Naive thymus-derived CD4-positive, alpha-beta T cell (primary cell): Measurements from ENCODE around the gene OR6A2. TPM values are rescaled to one million over a fixed set of nuclear protein-coding genes. Genes with fewer than 3 reads are reported as not detected.
"Not testable (repeated sequence)": the region's sequence is repeated elsewhere in the genome, so short reads cannot be mapped to it uniquely, and the experiment has no call there.

ENCODE experiments used
- ATAC-seq: fragments of 150-1000 bp; cut with Tn5 transposase; 2 replicates; pipeline ENCODE4 v1.10.0; 2021; ENCODE audit warnings: mild to moderate bottlenecking, moderate library complexity
- CTCF ChIA-PET: fragments of 350-600 bp; sonication (Branson Sonifier 250); formaldehyde crosslinking; loops from one replicate; lab custom pipeline; 2021; ENCODE audit warnings: antibody characterized with exemption; lab: Charles Lee
- POLR2A ChIA-PET: fragments of 350-600 bp; sonication (Branson Sonifier 250); formaldehyde crosslinking; loops from one replicate; lab custom pipeline; 2021; ENCODE audit warnings: antibody characterized with exemption, inconsistent platforms; lab: Charles Lee
- DNase-seq, 9 donors: peaks; one replicate each; pipeline versions ENCODE4 v3.0.0 to v3.0.0-alpha.2; 2020 to 2022; ENCODE audit warnings: mixed read lengths in 1 of 9
- H3K27ac ChIP-seq: one replicate; pipeline ENCODE4 v1.7.0; 2013; ENCODE audit warnings: mild to moderate bottlenecking, low read depth, low read length, moderate library complexity
- H3K27me3 ChIP-seq, 2 donors: one replicate each; pipeline ENCODE4 v1.7.0; 2013; ENCODE audit warnings: low read length in 2 of 2, mild to moderate bottlenecking in 2 of 2, moderate library complexity in 2 of 2; ENCODE audit not compliant: control insufficient read depth in 2 of 2, insufficient read depth in 2 of 2
- H3K36me3 ChIP-seq, 3 experiments: 1 replicate in 2 of 3; 2 replicates in 1 of 3; pipeline ENCODE4 v1.7.0; 2013; ENCODE audit warnings: low read length in 3 of 3, mild to moderate bottlenecking in 3 of 3, moderate library complexity in 1 of 3; ENCODE audit not compliant: insufficient read depth in 3 of 3, control insufficient read depth in 2 of 3
- H3K4me1 ChIP-seq, 2 donors: one replicate each; pipeline ENCODE4 v1.7.0; 2013; ENCODE audit warnings: low read length in 2 of 2, mild to moderate bottlenecking in 2 of 2, moderate library complexity in 1 of 2; ENCODE audit not compliant: control insufficient read depth in 2 of 2, insufficient read depth in 2 of 2
- H3K4me3 ChIP-seq: 2 replicates; pipeline ENCODE4 v1.7.0; 2013; ENCODE audit warnings: mild to moderate bottlenecking, low read length
- H3K9me3 ChIP-seq, 3 experiments: 1 replicate in 2 of 3; 2 replicates in 1 of 3; pipeline ENCODE4 v1.7.0; 2013; ENCODE audit warnings: low read length in 3 of 3; ENCODE audit not compliant: control insufficient read depth in 2 of 3
- H3K27ac Mint-ChIP-seq, 9 donors: one replicate each; pipeline ENCODE4 v1.8.0; 2020 to 2022; ENCODE audit warnings: mixed read lengths in 9 of 9, mild to moderate bottlenecking in 8 of 9, moderate library complexity in 5 of 9, inconsistent platforms in 2 of 9
- H3K27me3 Mint-ChIP-seq, 5 donors: one replicate each; pipeline ENCODE4 v1.8.0; 2021 to 2022; ENCODE audit warnings: mixed read lengths in 5 of 5, mild to moderate bottlenecking in 1 of 5
- H3K36me3 Mint-ChIP-seq, 5 donors: one replicate each; pipeline ENCODE4 v1.8.0; 2020 to 2022; ENCODE audit warnings: mixed read lengths in 5 of 5, mild to moderate bottlenecking in 3 of 5, inconsistent platforms in 1 of 5
- H3K4me1 Mint-ChIP-seq, 7 donors: one replicate each; pipeline ENCODE4 v1.8.0; 2020 to 2022; ENCODE audit warnings: mixed read lengths in 7 of 7, mild to moderate bottlenecking in 3 of 7, inconsistent platforms in 1 of 7
- H3K4me3 Mint-ChIP-seq, 10 donors: one replicate each; pipeline ENCODE4 v1.8.0; 2020 to 2022; ENCODE audit warnings: mild to moderate bottlenecking in 10 of 10, mixed read lengths in 10 of 10, moderate library complexity in 6 of 10, inconsistent platforms in 2 of 10
- H3K9me3 Mint-ChIP-seq, 11 donors: one replicate each; pipeline ENCODE4 v1.8.0; 2020 to 2022; ENCODE audit warnings: mixed read lengths in 11 of 11, mild to moderate bottlenecking in 4 of 11, inconsistent platforms in 1 of 11, moderate library complexity in 1 of 11
- intact Hi-C, 2 donors: fragments of 100-400 bp; cut with micrococcal nuclease; formaldehyde crosslinking; loops; one replicate each; pipeline ENCODE4 v1.15.1; 2023
- polyA plus RNA-seq, 2 donors: library from polyadenylated mRNA; unstranded; fragments of 300-500 nt; fragmentation: Illumina TruSeq; gene quantifications; one replicate each; pipeline ENCODE4 v1.2.3, GENCODE V29; 2021
- total RNA-seq, 6 experiments: library from RNA in 5 of 6; stranded (reverse) in 5 of 6; gene quantifications; 1 replicate in 5 of 6; 2 replicates in 1 of 6; pipeline ENCODE4 v1.2.3 and lab custom pipeline; 2021 to 2026

Gene OR6A2
- total and polyA plus RNA-seq, 7 experiments from 2014 or later = 0.34 TPM; not detected in 6

DNA sequence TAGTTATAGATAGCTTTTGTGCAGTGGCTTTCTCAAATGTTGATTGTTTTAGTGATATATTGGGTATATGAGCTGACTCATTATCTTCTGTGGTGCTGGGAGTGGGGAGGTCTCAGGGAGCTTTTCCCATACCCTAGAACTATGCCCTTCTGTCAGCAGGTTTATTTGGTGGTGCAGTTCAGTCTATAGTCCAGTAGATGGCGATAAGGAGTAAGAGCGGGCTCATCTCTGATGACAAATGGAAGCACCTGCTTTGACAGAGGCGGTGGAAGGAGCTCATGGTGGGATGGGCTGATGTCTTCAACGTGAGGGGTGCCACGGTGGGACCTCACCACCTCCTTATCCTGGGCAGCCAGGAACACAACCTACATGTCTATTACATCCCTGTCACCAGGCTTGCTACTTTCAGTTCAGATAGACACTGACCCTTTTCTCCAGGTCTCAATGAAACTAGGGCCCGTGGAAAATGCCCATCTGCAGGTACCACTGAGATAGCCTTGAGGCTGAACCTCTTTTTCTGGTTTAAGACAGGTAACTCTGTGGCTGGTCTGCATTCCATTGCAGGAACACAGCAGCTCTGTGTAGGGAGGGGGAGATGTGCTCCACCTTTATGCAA is 13.0 kb upstream of the OR6A2 start:
- no peaks in the 10 kb centered on the region for H3K36me3 Mint-ChIP-seq
- H3K4me1 Mint-ChIP-seq = peaks cover 0 to 2% (median 0%) of the 10 kb centered on the region in 7 donors
- H3K4me3 Mint-ChIP-seq = no peak overlapping the region
- peaks cover 0 to 4% (median 0%) of the 10 kb centered on the region in 11 donors for H3K9me3 Mint-ChIP-seq
- peaks cover 25 to 61% (median 51%) of the 10 kb centered on the region in 5 donors for H3K27me3 Mint-ChIP-seq
- DNase-seq = peak in 8 of 9 donors; percentile 15 to 55 (median 41)
- Histone ChIP-seq H3K9me3 (no peaks in the 10 kb centered on the region), H3K4me3 (no peak overlapping the region), H3K27ac (no peak overlapping the region), H3K4me1 (no peaks in the 10 kb centered on the region), H3K36me3 (no peaks in the 10 kb centered on the region), H3K27me3 (peaks cover 0 to 3% of the 10 kb centered on the region in 2 donors)
- POLR2A ChIA-PET = interaction anchor here (1.1 kb wide), 1 partner anchor 12 kb away, joined by 3 read pairs; no protein-coding TSS in a partner anchor
- peak; percentile 91 for ATAC-seq
- intact Hi-C loops = loop anchor here (1.0 to 10.0 kb wide), 3 partner anchors 630 to 882 kb away; no protein-coding TSS in a partner anchor
- CTCF ChIA-PET = interaction anchor here (0.6 to 1.6 kb wide), 10 partner anchors 9 to 1287 kb away, joined by 3 to 7 read pairs (median 4); no protein-coding TSS in a partner anchor
- no peak overlapping the region for H3K27ac Mint-ChIP-seq

DNA sequence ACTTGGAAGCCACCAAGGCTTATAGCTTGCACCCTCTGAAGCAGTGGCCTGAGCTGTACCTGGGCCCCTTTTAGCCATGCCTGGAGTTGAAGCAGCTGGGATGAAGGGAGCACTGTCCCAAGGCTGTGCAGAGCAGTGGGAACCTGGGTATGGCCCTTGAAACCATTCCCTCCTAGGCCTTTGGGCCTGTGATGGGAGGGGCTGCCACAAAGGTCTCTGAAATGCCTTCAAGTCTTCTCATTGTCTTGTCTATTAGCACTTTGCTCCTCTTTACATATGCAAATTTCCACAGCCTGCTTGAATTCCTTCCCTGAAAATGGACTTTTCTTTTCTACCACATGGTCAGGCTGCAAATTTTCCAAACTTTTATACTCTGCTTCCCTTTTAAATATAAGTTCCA is 1.6 kb upstream of the OR6A2 start:
- H3K4me1 ChIP-seq, H3K9me3 ChIP-seq, DNase-seq, H3K36me3 ChIP-seq, H3K4me3 Mint-ChIP-seq, H3K4me1 Mint-ChIP-seq, H3K27ac Mint-ChIP-seq, ATAC-seq, H3K27me3 ChIP-seq, H3K27ac ChIP-seq, H3K4me3 ChIP-seq, CTCF ChIA-PET, intact Hi-C loops: not testable (repeated sequence)
- H3K27me3 Mint-ChIP-seq = peaks cover 3 to 15% (median 10%) of the 10 kb centered on the region in 5 donors
- H3K9me3 Mint-ChIP-seq = peaks cover 2 to 16% (median 11%) of the 10 kb centered on the region in 11 donors
- POLR2A ChIA-PET = interaction anchor here (0.6 kb wide), 1 partner anchor 11 kb away, joined by 3 read pairs; no protein-coding TSS in a partner anchor
- H3K36me3 Mint-ChIP-seq = peaks cover 0 to 15% (median 9%) of the 10 kb centered on the region in 5 donors

DNA sequence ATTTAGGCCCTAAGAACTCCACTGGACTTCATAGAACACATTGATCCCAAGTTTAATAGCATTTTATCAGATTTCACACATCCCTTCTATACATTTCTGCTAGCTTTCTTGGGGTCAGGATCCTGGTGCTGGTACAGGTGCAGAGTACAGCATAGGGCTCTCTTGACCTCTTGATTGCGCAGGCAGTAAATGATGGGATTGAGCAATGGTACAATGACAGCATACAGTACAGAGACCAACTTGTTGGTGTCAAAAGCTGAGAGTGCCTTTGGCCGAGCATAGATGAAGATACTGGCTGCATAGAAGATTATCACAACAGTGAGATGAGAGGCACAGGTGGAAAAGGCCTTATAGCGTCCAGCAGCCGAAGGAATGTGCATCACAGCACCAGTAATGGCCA is 4.8 kb downstream of the OR6A2 start:
- Histone ChIP-seq H3K27me3 (no peaks in the 10 kb centered on the region), H3K9me3 (no peaks in the 10 kb centered on the region), H3K36me3 (no peaks in the 10 kb centered on the region), H3K4me3 (no peak overlapping the region), H3K4me1 (no peaks in the 10 kb centered on the region), H3K27ac (no peak overlapping the region)
- ATAC-seq (no peak), DNase-seq (no peak)
- peaks cover 0 to 10% (median under 1%) of the 10 kb centered on the region in 5 donors for H3K27me3 Mint-ChIP-seq
- CTCF ChIA-PET = no interaction called here
- no peaks in the 10 kb centered on the region for H3K9me3 Mint-ChIP-seq
- H3K27ac Mint-ChIP-seq = no peak overlapping the region
- intact Hi-C loops = no loop called here
- POLR2A ChIA-PET = no interaction called here
- H3K4me3 Mint-ChIP-seq = no peak overlapping the region
- H3K36me3 Mint-ChIP-seq = no peaks in the 10 kb centered on the region
- H3K4me1 Mint-ChIP-seq = no peaks in the 10 kb centered on the region

DNA sequence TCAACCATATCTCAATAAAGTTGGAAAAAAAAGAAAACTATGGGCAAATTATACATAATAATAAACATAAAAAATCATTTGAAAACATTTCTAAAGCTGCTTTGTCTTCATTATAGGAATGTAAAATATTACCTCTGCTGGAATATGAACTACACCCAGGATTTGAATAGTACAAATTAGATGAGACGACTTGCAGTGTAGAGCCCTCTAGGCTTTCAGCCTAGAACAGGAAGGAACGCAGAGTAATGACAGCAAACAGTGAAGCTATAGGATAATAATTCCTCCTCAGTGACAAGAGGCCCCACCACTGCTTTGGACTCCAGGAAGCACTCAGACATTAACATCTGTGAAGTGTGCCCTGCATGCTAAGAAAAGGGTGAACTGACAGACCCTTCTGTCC is 8.9 kb downstream of the OR6A2 start:
- no peak for DNase-seq
- no peaks in the 10 kb centered on the region for H3K36me3 Mint-ChIP-seq
- no peaks in the 10 kb centered on the region for H3K4me1 ChIP-seq
- intact Hi-C loops = no loop called here
- H3K9me3 ChIP-seq = no peaks in the 10 kb centered on the region
- ATAC-seq = no peak
- CTCF ChIA-PET = no interaction called here
- H3K27me3 Mint-ChIP-seq = peaks cover 8 to 21% (median 17%) of the 10 kb centered on the region in 5 donors
- no peaks in the 10 kb centered on the region for H3K4me1 Mint-ChIP-seq
- no peaks in the 10 kb centered on the region for H3K9me3 Mint-ChIP-seq
- no peak overlapping the region for H3K4me3 Mint-ChIP-seq
- H3K36me3 ChIP-seq = no peaks in the 10 kb centered on the region
- no peak overlapping the region for H3K4me3 ChIP-seq
- H3K27ac ChIP-seq = no peak overlapping the region
- H3K27ac Mint-ChIP-seq = no peak overlapping the region
- H3K27me3 ChIP-seq = no peaks in the 10 kb centered on the region
- POLR2A ChIA-PET = no interaction called here

DNA sequence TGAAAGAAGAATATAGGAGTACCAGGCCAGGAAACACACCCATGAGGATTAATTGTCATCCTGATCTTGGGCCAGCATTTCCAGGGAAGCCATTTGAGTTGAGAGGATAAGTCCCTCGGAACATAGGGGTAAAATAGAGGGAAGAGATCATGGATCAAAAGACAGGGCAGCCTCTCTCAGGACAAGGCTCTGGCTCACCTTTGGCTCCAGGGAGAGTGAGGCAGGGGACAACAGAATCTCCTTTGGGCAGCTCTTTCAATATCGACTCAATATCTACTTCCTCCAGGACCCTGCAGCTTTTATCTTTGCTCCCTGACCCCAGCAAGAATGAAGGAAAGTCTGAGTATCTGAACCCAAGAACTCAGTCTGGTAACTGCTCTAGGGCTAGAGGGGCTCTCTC is 16.8 kb downstream of the OR6A2 start, which contains the start of gene OR2AG1:
OR2AG1 (plus strand) TSS at position 301 of the 400 bp plus-strand sequence. CDS start 2,018 bp downstream, outside the sequence.
- Histone ChIP-seq H3K9me3 (no peaks in the 10 kb centered on the region), H3K36me3 (no peaks in the 10 kb centered on the region), H3K4me1 (no peaks in the 10 kb centered on the region), H3K4me3 (no peak within 1 kb of the TSS), H3K27ac (no peak within 1 kb of the TSS), H3K27me3 (no peaks in the 10 kb centered on the region)
- DNase-seq (no peak), ATAC-seq (no peak)
- ChIA-PET POLR2A (no interaction called here), CTCF (interaction anchor here (0.7 kb wide), 1 partner anchor 339 kb away, joined by 3 read pairs; no protein-coding TSS in a partner anchor)
- Mint-ChIP-seq H3K36me3 (no peaks in the 10 kb centered on the region), H3K27ac (no peak within 1 kb of the TSS), H3K27me3 (peaks cover 10 to 45% (median 20%) of the 10 kb centered on the region in 5 donors), H3K9me3 (peaks cover 0 to 1% (median 0%) of the 10 kb centered on the region in 11 donors), H3K4me3 (no peak within 1 kb of the TSS), H3K4me1 (no peaks in the 10 kb centered on the region)
- intact Hi-C loops = no loop called here

- Mint-ChIP-seq H3K9me3 (peaks cover 0 to 1% (median 0%) of the 10 kb centered on the region in 11 donors), H3K27me3 (peaks cover 0 to 28% (median 20%) of the 10 kb centered on the region in 5 donors), H3K4me3 (no peak overlapping the region), H3K27ac (no peak overlapping the region), H3K4me1 (no peaks in the 10 kb centered on the region), H3K36me3 (no peaks in the 10 kb centered on the region)
- no peak overlapping the region for H3K27ac ChIP-seq
- intact Hi-C loops = no loop called here
- ChIA-PET POLR2A (interaction anchor here (0.7 kb wide), 1 partner anchor 7 kb away, joined by 3 read pairs; no protein-coding TSS in a partner anchor), CTCF (no interaction called here)
- no peaks in the 10 kb centered on the region for H3K36me3 ChIP-seq
- no peaks in the 10 kb centered on the region for H3K4me1 ChIP-seq
- no peak overlapping the region for H3K4me3 ChIP-seq
- ATAC-seq (no peak), DNase-seq (no peak)
- H3K27me3 ChIP-seq = no peaks in the 10 kb centered on the region
- H3K9me3 ChIP-seq = no peaks in the 10 kb centered on the region
These were observed 18.7 kb downstream of the OR6A2 start for GRCh38 chr11:6780829-6781228.
